Type B pancreatic cell (in vitro differentiated cells): ENCODE results near the gene ADAMTSL5. TPM values are rescaled to one million over a fixed set of nuclear protein-coding genes. Genes with fewer than 3 reads are reported as not detected.

ENCODE experiments used
- DNase-seq: peaks from one replicate; pipeline ENCODE4 v3.0.0; 2021; ENCODE audit warnings: mixed read lengths; ENCODE audit not compliant: unreplicated experiment; ENCODE audit errors: extremely low spot score
- H3K27ac Mint-ChIP-seq: 2 replicates; pipeline ENCODE4 v1.8.0; 2021; ENCODE audit warnings: mild to moderate bottlenecking, mixed read lengths
- H3K27me3 Mint-ChIP-seq: 2 replicates; pipeline ENCODE4 v1.8.0; 2021; ENCODE audit warnings: mixed read lengths
- H3K36me3 Mint-ChIP-seq: 2 replicates; pipeline ENCODE4 v1.8.0; 2021; ENCODE audit warnings: mixed read lengths
- H3K4me1 Mint-ChIP-seq: one replicate; pipeline ENCODE4 v1.8.0; 2021; ENCODE audit warnings: mixed read lengths; ENCODE audit not compliant: unreplicated experiment
- H3K4me3 Mint-ChIP-seq: 2 replicates; pipeline ENCODE4 v1.8.0; 2021; ENCODE audit warnings: mild to moderate bottlenecking, mixed read lengths
- H3K9me3 Mint-ChIP-seq: 2 replicates; pipeline ENCODE4 v1.8.0; 2021; ENCODE audit warnings: mixed read lengths
- CTCF ChIP-seq: fragments of 200-600 bp; sonication (generic); conservative IDR thresholded peaks from 2 replicates; pipeline ENCODE4 v1.5.0; 2021; ENCODE audit warnings: antibody characterized with exemption, mild to moderate bottlenecking
- total RNA-seq: library from RNA; stranded (reverse); gene quantifications from 2 replicates; pipeline ENCODE4 v1.2.1, GENCODE V29; 2021; ENCODE audit warnings: low replicate concordance

ADAMTSL5 gene
- total RNA-seq, 1 donor from 2014 or later, result 3.4 TPM

GRCh38 chr19:1469255-1470054, 43.4 kb downstream of the ADAMTSL5 start:
- no peak for TF ChIP-seq CTCF
- no peak overlapping the region for H3K4me3 Mint-ChIP-seq
- H3K9me3 Mint-ChIP-seq, result no peaks in the 10 kb centered on the region
- H3K4me1 Mint-ChIP-seq, result no peaks in the 10 kb centered on the region
- no peak for DNase-seq
- H3K36me3 Mint-ChIP-seq, result no peaks in the 10 kb centered on the region
- peaks cover 34% of the 10 kb centered on the region for H3K27me3 Mint-ChIP-seq
- no peak overlapping the region for H3K27ac Mint-ChIP-seq

- TF ChIP-seq CTCF, result no peak
- no peak for DNase-seq
- Mint-ChIP-seq H3K27ac (no peak overlapping the region), H3K9me3 (no peaks in the 10 kb centered on the region), H3K36me3 (no peaks in the 10 kb centered on the region), H3K4me3 (no peak overlapping the region), H3K4me1 (no peaks in the 10 kb centered on the region), H3K27me3 (peaks cover 37% of the 10 kb centered on the region)
Measured at GRCh38 chr19:1468821-1469254, 44.0 kb downstream of the ADAMTSL5 start.

- H3K27ac Mint-ChIP-seq, result no peak overlapping the region
- no peak for DNase-seq
- H3K9me3 Mint-ChIP-seq, result no peaks in the 10 kb centered on the region
- H3K36me3 Mint-ChIP-seq, result no peaks in the 10 kb centered on the region
- no peak overlapping the region for H3K4me3 Mint-ChIP-seq
- TF ChIP-seq CTCF, result no peak
- peaks cover 37% of the 10 kb centered on the region for H3K27me3 Mint-ChIP-seq
- H3K4me1 Mint-ChIP-seq, result no peaks in the 10 kb centered on the region
Measured at GRCh38 chr19:1468274-1468820, 44.5 kb downstream of the ADAMTSL5 start.

- Mint-ChIP-seq H3K27ac (no peak overlapping the region), H3K36me3 (no peaks in the 10 kb centered on the region), H3K4me1 (no peaks in the 10 kb centered on the region), H3K4me3 (no peak overlapping the region), H3K9me3 (no peaks in the 10 kb centered on the region), H3K27me3 (peaks cover 30% of the 10 kb centered on the region)
- TF ChIP-seq CTCF, result no peak
- DNase-seq, result no peak
Measured at GRCh38 chr19:1467490-1468273, 45.1 kb downstream of the ADAMTSL5 start.

GRCh38 chr19:1467215-1467489, 45.7 kb downstream of the ADAMTSL5 start:
- Mint-ChIP-seq H3K4me1 (no peaks in the 10 kb centered on the region), H3K9me3 (no peaks in the 10 kb centered on the region), H3K4me3 (no peak overlapping the region), H3K36me3 (no peaks in the 10 kb centered on the region), H3K27ac (no peak overlapping the region), H3K27me3 (peaks cover 28% of the 10 kb centered on the region)
- no peak for TF ChIP-seq CTCF
- no peak for DNase-seq
